Measurements from ENCODE around the gene LRCH4. TPM values are rescaled to one million over a fixed set of nuclear protein-coding genes. Genes with fewer than 3 reads are reported as not detected.
A peak's percentile ranks its signal among the peaks of the same experiment; 100 is the strongest.

Gene LRCH4
- total and polyA plus RNA-seq, 2 of the 13 experiments (the other 11 are each of a cell fraction or from before 2014, with no cell fraction given) = 7.0 to 9.3 TPM

DNA sequence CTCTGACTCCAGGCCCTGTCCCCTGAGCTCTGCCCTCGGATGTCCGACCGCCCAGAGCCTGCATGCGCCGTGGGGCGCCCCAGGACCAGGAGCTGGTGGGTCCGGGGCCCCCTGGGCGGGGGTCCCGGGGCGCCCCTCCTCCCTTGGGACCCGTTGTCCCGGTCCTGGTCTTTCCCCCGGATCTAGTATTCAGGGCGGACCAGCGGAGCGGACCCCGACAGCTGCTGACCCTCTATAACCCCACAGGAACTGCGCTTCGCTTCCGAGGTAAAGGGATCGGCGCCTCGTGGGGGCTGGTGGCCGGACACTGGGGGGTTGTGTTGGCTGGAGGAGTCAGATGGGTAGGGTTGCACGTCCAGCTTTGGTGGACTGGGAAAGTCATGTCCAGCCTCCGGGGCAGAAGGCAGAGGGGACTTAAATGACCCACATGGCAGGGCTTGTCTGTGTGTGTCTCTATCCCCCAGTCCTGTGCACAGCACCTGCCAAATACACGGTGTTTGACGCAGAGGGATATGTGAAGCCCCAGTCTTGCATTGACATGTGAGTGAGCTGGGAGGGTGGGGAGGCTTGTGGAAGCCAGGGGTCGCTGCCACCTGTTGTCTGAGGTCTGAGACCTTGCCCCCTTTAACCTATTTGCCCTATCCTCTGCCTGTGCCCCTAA is 26.9 kb upstream of the LRCH4 start (continued):
- TF ChIP-seq, protein P1, sequence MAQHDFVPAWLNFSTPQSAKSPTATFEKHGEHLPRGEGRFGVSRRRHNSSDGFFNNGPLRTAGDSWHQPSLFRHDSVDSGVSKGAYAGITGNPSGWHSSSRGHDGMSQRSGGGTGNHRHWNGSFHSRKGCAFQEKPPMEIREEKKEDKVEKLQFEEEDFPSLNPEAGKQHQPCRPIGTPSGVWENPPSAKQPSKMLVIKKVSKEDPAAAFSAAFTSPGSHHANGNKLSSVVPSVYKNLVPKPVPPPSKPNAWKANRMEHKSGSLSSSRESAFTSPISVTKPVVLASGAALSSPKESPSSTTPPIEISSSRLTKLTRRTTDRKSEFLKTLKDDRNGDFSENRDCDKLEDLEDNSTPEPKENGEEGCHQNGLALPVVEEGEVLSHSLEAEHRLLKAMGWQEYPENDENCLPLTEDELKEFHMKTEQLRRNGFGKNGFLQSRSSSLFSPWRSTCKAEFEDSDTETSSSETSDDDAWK (CRISPR knock-in tag; IDR thresholded peaks at IDR 0.05) = no peak
- TF ChIP-seq ZFP41 (CRISPR knock-in tag; IDR thresholded peaks at IDR 0.05; ENCODE audit: borderline replicate concordance) (no peak), ZNF816 (CRISPR knock-in tag; IDR thresholded peaks at IDR 0.05; ENCODE audit: borderline replicate concordance) (0 out of 2 replicates have a peak, but pooled peaks have one; percentile 58), ZFP82 (CRISPR knock-in tag; IDR thresholded peaks at IDR 0.05; ENCODE audit: borderline replicate concordance) (no peak; the same call in 1 of the 2 replicates), ZSCAN20 (CRISPR knock-in tag; IDR thresholded peaks at IDR 0.05; ENCODE audit: borderline replicate concordance) (no peak), JUN (CRISPR knock-in tag; IDR thresholded peaks at IDR 0.05) (no peak), ZNF709 (CRISPR knock-in tag; IDR thresholded peaks at IDR 0.05) (no peak), ZNF333 (CRISPR knock-in tag; IDR thresholded peaks at IDR 0.05; ENCODE audit: borderline replicate concordance) (0 out of 2 replicates have a peak, but pooled peaks have one; percentile 71), ZNF496 (CRISPR knock-in tag; IDR thresholded peaks at IDR 0.05; ENCODE audit: insufficient replicate concordance) (no peak), AHR (CRISPR knock-in tag; IDR thresholded peaks at IDR 0.05) (no peak), CBFB (CRISPR knock-in tag; IDR thresholded peaks at IDR 0.05) (no peak), MED1 (CRISPR knock-in tag; IDR thresholded peaks at IDR 0.05) (no peak), ZNF660 (CRISPR knock-in tag; IDR thresholded peaks at IDR 0.05; ENCODE audit: borderline replicate concordance, low read depth) (no peak), SIN3A (IDR thresholded peaks at IDR 0.05; ENCODE audit: borderline replicate concordance, low read depth, low read length) (peak; percentile 52; the same call in 1 of the 2 replicates), NPAS2 (CRISPR knock-in tag; IDR thresholded peaks at IDR 0.05; ENCODE audit: borderline replicate concordance) (no peak), ZNF24 (IDR thresholded peaks at IDR 0.05) (no peak), EZH2 (conservative IDR thresholded peaks at IDR 0.05; ENCODE audit: low read depth, low read length) (no peak)
- TF ChIP-seq, protein P2, sequence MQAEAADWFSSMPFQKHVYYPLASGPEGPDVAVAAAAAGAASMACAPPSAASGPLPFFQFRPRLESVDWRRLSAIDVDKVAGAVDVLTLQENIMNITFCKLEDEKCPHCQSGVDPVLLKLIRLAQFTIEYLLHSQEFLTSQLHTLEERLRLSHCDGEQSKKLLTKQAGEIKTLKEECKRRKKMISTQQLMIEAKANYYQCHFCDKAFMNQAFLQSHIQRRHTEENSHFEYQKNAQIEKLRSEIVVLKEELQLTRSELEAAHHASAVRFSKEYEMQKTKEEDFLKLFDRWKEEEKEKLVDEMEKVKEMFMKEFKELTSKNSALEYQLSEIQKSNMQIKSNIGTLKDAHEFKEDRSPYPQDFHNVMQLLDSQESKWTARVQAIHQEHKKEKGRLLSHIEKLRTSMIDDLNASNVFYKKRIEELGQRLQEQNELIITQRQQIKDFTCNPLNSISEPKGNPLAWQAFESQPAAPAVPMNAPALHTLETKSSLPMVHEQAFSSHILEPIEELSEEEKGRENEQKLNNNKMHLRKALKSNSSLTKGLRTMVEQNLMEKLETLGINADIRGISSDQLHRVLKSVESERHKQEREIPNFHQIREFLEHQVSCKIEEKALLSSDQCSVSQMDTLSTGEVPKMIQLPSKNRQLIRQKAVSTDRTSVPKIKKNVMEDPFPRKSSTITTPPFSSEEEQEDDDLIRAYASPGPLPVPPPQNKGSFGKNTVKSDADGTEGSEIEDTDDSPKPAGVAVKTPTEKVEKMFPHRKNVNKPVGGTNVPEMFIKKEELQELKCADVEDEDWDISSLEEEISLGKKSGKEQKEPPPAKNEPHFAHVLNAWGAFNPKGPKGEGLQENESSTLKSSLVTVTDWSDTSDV (CRISPR knock-in tag; IDR thresholded peaks at IDR 0.05) = no peak
- TF ChIP-seq, protein P3, sequence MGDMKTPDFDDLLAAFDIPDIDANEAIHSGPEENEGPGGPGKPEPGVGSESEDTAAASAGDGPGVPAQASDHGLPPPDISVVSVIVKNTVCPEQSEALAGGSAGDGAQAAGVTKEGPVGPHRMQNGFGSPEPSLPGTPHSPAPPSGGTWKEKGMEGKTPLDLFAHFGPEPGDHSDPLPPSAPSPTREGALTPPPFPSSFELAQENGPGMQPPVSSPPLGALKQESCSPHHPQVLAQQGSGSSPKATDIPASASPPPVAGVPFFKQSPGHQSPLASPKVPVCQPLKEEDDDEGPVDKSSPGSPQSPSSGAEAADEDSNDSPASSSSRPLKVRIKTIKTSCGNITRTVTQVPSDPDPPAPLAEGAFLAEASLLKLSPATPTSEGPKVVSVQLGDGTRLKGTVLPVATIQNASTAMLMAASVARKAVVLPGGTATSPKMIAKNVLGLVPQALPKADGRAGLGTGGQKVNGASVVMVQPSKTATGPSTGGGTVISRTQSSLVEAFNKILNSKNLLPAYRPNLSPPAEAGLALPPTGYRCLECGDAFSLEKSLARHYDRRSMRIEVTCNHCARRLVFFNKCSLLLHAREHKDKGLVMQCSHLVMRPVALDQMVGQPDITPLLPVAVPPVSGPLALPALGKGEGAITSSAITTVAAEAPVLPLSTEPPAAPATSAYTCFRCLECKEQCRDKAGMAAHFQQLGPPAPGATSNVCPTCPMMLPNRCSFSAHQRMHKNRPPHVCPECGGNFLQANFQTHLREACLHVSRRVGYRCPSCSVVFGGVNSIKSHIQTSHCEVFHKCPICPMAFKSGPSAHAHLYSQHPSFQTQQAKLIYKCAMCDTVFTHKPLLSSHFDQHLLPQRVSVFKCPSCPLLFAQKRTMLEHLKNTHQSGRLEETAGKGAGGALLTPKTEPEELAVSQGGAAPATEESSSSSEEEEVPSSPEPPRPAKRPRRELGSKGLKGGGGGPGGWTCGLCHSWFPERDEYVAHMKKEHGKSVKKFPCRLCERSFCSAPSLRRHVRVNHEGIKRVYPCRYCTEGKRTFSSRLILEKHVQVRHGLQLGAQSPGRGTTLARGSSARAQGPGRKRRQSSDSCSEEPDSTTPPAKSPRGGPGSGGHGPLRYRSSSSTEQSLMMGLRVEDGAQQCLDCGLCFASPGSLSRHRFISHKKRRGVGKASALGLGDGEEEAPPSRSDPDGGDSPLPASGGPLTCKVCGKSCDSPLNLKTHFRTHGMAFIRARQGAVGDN (CRISPR knock-in tag; IDR thresholded peaks at IDR 0.05) = peak; percentile 44
- TF ChIP-seq, protein P4, sequence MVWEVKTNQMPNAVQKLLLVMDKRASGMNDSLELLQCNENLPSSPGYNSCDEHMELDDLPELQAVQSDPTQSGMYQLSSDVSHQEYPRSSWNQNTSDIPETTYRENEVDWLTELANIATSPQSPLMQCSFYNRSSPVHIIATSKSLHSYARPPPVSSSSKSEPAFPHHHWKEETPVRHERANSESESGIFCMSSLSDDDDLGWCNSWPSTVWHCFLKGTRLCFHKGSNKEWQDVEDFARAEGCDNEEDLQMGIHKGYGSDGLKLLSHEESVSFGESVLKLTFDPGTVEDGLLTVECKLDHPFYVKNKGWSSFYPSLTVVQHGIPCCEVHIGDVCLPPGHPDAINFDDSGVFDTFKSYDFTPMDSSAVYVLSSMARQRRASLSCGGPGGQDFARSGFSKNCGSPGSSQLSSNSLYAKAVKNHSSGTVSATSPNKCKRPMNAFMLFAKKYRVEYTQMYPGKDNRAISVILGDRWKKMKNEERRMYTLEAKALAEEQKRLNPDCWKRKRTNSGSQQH (CRISPR knock-in tag; IDR thresholded peaks at IDR 0.05; ENCODE audit: low read depth) = no peak

Data from HepG2 (cell line).